ENCODE data around the gene THEM5.

- TF ChIP-seq, protein P1, sequence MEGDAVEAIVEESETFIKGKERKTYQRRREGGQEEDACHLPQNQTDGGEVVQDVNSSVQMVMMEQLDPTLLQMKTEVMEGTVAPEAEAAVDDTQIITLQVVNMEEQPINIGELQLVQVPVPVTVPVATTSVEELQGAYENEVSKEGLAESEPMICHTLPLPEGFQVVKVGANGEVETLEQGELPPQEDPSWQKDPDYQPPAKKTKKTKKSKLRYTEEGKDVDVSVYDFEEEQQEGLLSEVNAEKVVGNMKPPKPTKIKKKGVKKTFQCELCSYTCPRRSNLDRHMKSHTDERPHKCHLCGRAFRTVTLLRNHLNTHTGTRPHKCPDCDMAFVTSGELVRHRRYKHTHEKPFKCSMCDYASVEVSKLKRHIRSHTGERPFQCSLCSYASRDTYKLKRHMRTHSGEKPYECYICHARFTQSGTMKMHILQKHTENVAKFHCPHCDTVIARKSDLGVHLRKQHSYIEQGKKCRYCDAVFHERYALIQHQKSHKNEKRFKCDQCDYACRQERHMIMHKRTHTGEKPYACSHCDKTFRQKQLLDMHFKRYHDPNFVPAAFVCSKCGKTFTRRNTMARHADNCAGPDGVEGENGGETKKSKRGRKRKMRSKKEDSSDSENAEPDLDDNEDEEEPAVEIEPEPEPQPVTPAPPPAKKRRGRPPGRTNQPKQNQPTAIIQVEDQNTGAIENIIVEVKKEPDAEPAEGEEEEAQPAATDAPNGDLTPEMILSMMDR (conservative IDR thresholded peaks at IDR 0.05; ENCODE audit: low read depth, low read length), result no peak
- no peak for TF ChIP-seq EZH2 (IDR thresholded peaks at IDR 0.05; ENCODE audit: low read length, unreplicated experiment)
Measured at GRCh38 chr1:151859891-151860293, 6.4 kb upstream of the THEM5 start.

Measured in PC-3 (cell line).